H9 (cell line): ENCODE results near the gene CSMD2. TPM values are rescaled to one million over a fixed set of nuclear protein-coding genes. Genes with fewer than 3 reads are reported as not detected.

ENCODE experiments used
- DNase-seq: peaks from one replicate; pipeline ENCODE4 v3.0.0-alpha.2; 2017
- H2AFZ ChIP-seq: one replicate; pipeline ENCODE4 v1.6.1; 2013; ENCODE audit warnings: mild to moderate bottlenecking, low read length, control low read depth, moderate library complexity
- H2AK5ac ChIP-seq: 2 replicates; pipeline ENCODE4 v1.6.1; 2013; ENCODE audit warnings: low read length, control low read depth, mixed read lengths; ENCODE audit not compliant: insufficient read length
- H2BK120ac ChIP-seq: one replicate; pipeline ENCODE4 v1.6.1; 2013; ENCODE audit warnings: low read depth, mild to moderate bottlenecking, low read length, control low read depth, inconsistent platforms; ENCODE audit not compliant: poor library complexity, severe bottlenecking
- H2BK12ac ChIP-seq: 2 replicates; pipeline ENCODE4 v1.6.1; 2013; ENCODE audit warnings: low read length, control low read depth, mixed read lengths, low read depth; ENCODE audit not compliant: insufficient read length
- H2BK15ac ChIP-seq: 2 replicates; pipeline ENCODE4 v1.6.1; 2013; ENCODE audit warnings: low read depth, low read length, control low read depth
- H2BK20ac ChIP-seq: one replicate; pipeline ENCODE4 v1.6.1; 2013; ENCODE audit warnings: low read depth, mild to moderate bottlenecking, low read length, control low read depth, inconsistent platforms; ENCODE audit not compliant: poor library complexity, severe bottlenecking
- H2BK5ac ChIP-seq: 2 replicates; pipeline ENCODE4 v1.6.1; 2013; ENCODE audit warnings: low read length, control low read depth, mixed read lengths; ENCODE audit not compliant: insufficient read length
- H3K14ac ChIP-seq: 2 replicates; pipeline ENCODE4 v1.6.1; 2013; ENCODE audit warnings: low read length, control low read depth; ENCODE audit not compliant: insufficient read depth
- H3K18ac ChIP-seq: 2 replicates; pipeline ENCODE4 v1.6.1; 2013; ENCODE audit warnings: low read depth, mild to moderate bottlenecking, mixed read lengths, low read length, control low read depth; ENCODE audit not compliant: insufficient read length
- H3K23ac ChIP-seq: 2 replicates; pipeline ENCODE4 v1.6.1; 2013; ENCODE audit warnings: low read length, control low read depth, mixed read lengths, low read depth; ENCODE audit not compliant: insufficient read length
- H3K23me2 ChIP-seq: 2 replicates; pipeline ENCODE4 v1.6.1; 2013; ENCODE audit warnings: low read depth, mild to moderate bottlenecking, mixed read lengths, low read length, control low read depth; ENCODE audit not compliant: insufficient read length, poor library complexity, severe bottlenecking
- H3K27ac ChIP-seq: 2 replicates; pipeline ENCODE4 v1.5.1; 2013; ENCODE audit warnings: low read length, control low read depth, mixed read lengths, low read depth; ENCODE audit not compliant: insufficient read length
- H3K27me3 ChIP-seq: 2 replicates; pipeline ENCODE4 v1.6.1; 2013; ENCODE audit warnings: low read length, control low read depth, inconsistent platforms; ENCODE audit not compliant: insufficient read depth
- H3K4ac ChIP-seq: 2 replicates; pipeline ENCODE4 v1.6.1; 2013; ENCODE audit warnings: low read depth, mild to moderate bottlenecking, control low read depth, inconsistent platforms, low read length, moderate library complexity
- H3K4me1 ChIP-seq: 2 replicates; pipeline ENCODE4 v1.6.1; 2013; ENCODE audit warnings: low read length, control low read depth, inconsistent platforms; ENCODE audit not compliant: insufficient read depth
- H3K4me2 ChIP-seq: 2 replicates; pipeline ENCODE4 v1.6.1; 2013; ENCODE audit warnings: low read length, control low read depth, mixed read lengths; ENCODE audit not compliant: insufficient read length, insufficient read depth
- H3K56ac ChIP-seq: 2 replicates; pipeline ENCODE4 v1.6.1; 2013; ENCODE audit warnings: low read depth, mild to moderate bottlenecking, mixed read lengths, low read length, control low read depth; ENCODE audit not compliant: insufficient read length
- H3K79me1 ChIP-seq: 2 replicates; pipeline ENCODE4 v1.6.1; 2013; ENCODE audit warnings: low read depth, mild to moderate bottlenecking, moderate library complexity, low read length, control low read depth, inconsistent platforms; ENCODE audit not compliant: insufficient read depth, poor library complexity, severe bottlenecking
- H3K79me2 ChIP-seq: 2 replicates; pipeline ENCODE4 v1.6.1; 2013; ENCODE audit warnings: low read length, control low read depth, inconsistent platforms; ENCODE audit not compliant: insufficient read depth
- H3K9ac ChIP-seq: 2 replicates; pipeline ENCODE4 v1.6.1; 2013; ENCODE audit warnings: low read length, control low read depth, mixed read lengths; ENCODE audit not compliant: insufficient read length; ENCODE audit errors: extremely low read depth
- H3K9me3 ChIP-seq: one replicate; pipeline ENCODE4 v1.6.1; 2013; ENCODE audit warnings: low read depth, low read length, inconsistent platforms; ENCODE audit not compliant: control insufficient read depth
- H3T11ph ChIP-seq: one replicate; pipeline ENCODE4 v1.6.1; 2013; ENCODE audit warnings: mild to moderate bottlenecking, low read length, control low read depth, inconsistent platforms
- H4K20me1 ChIP-seq: one replicate; pipeline ENCODE4 v1.6.1; 2013; ENCODE audit not compliant: control insufficient read depth, insufficient read length, insufficient read depth
- H4K5ac ChIP-seq: 2 replicates; pipeline ENCODE4 v1.6.1; 2013; ENCODE audit warnings: low read depth, mild to moderate bottlenecking, mixed read lengths, low read length, control low read depth; ENCODE audit not compliant: insufficient read length
- H4K8ac ChIP-seq: replicated peaks from 2 replicates; pipeline ENCODE4 v1.6.1; 2013; ENCODE audit warnings: low read length, control low read depth, mixed read lengths, low read depth; ENCODE audit not compliant: insufficient read length
- H4K91ac ChIP-seq: 2 replicates; pipeline ENCODE4 v1.6.1; 2013; ENCODE audit warnings: low read depth, mild to moderate bottlenecking, moderate library complexity, mixed read lengths, low read length, control low read depth; ENCODE audit not compliant: insufficient read length
- H3K27ac Mint-ChIP-seq, 3 experiments: 2 replicates in 2 of 3; 3 replicates in 1 of 3; pipeline ENCODE4 v1.8.0; 2020 to 2021; ENCODE audit warnings: mixed read lengths in 3 of 3, mild to moderate bottlenecking in 1 of 3, moderate library complexity in 1 of 3
- H3K27me3 Mint-ChIP-seq: 2 replicates; pipeline ENCODE4 v1.8.0; 2021; ENCODE audit warnings: low read depth, mild to moderate bottlenecking, moderate library complexity, mixed read lengths
- H3K36me3 Mint-ChIP-seq, 3 experiments: 2 replicates in 2 of 3; 3 replicates in 1 of 3; pipeline ENCODE4 v1.8.0; 2020 to 2021; ENCODE audit warnings: low read depth in 3 of 3, mixed read lengths in 3 of 3; ENCODE audit not compliant: insufficient read depth in 1 of 3
- H3K4me1 Mint-ChIP-seq, 2 experiments: 2 replicates each; pipeline ENCODE4 v1.8.0; 2020; ENCODE audit warnings: mixed read lengths in 2 of 2
- H3K4me3 Mint-ChIP-seq, 2 experiments: 2 replicates in 1 of 2; 3 replicates in 1 of 2; pipeline ENCODE4 v1.8.0; 2020 to 2021; ENCODE audit warnings: mild to moderate bottlenecking in 2 of 2, mixed read lengths in 2 of 2, moderate library complexity in 1 of 2
- H3K9me3 Mint-ChIP-seq, 2 experiments: 2 replicates in 1 of 2; 3 replicates in 1 of 2; pipeline ENCODE4 v1.8.0; 2020; ENCODE audit warnings: mild to moderate bottlenecking in 2 of 2, mixed read lengths in 2 of 2, moderate library complexity in 1 of 2
- CTCF ChIP-seq: fragments of 200-600 bp; sonication (generic); conservative IDR thresholded peaks from 3 replicates; pipeline ENCODE4 v1.8.0; 2021; ENCODE audit warnings: antibody characterized with exemption, mild to moderate bottlenecking
- WGBS: extraction: QIAGEN DNeasy Blood & Tissue Kit; methylation state at CpG from one replicate; pipeline ENCODE4 v1.1.7; 2013; ENCODE audit warnings: missing lambda C conversion rate, low lambda C conversion rate, mixed read lengths; ENCODE audit not compliant: insufficient read length; ENCODE audit errors: extremely low coverage; 5-methylcytosine and 5-hydroxymethylcytosine counted together
- total RNA-seq: library from RNA; stranded (reverse); gene quantifications from 2 replicates; pipeline ENCODE4 v1.2.1, GENCODE V29; 2021

CSMD2 gene
- total RNA-seq, 1 experiment from 2014 or later, result 6.4 TPM

GRCh38 chr1:34178072-34178471 is 13.0 kb upstream of the CSMD2 start:
- WGBS, result no CpG with 5 or more reads among the region's 2 CpGs
- no peak overlapping the region for H2AK5ac ChIP-seq
- no peak overlapping the region for H4K91ac ChIP-seq
- no peaks in the 10 kb centered on the region for H3K27me3 ChIP-seq
- no peaks in the 10 kb centered on the region for H3K36me3 Mint-ChIP-seq
- no peak overlapping the region for H3K27ac Mint-ChIP-seq
- H2AFZ ChIP-seq, result no peak overlapping the region
- no peak overlapping the region for H3K18ac ChIP-seq
- no peak overlapping the region for H4K5ac ChIP-seq
- no peak overlapping the region for H2BK5ac ChIP-seq
- H3K56ac ChIP-seq, result no peak overlapping the region
- H3K27ac ChIP-seq, result no peak overlapping the region
- no peak for TF ChIP-seq CTCF
- H3K9ac ChIP-seq, result no peak overlapping the region
- no peak overlapping the region for H3K4ac ChIP-seq
- H3K14ac ChIP-seq, result no peak overlapping the region
- H2BK12ac ChIP-seq, result no peak overlapping the region
- H3K27me3 Mint-ChIP-seq, result peaks cover 12% of the 10 kb centered on the region
- no peaks in the 10 kb centered on the region for H3K9me3 Mint-ChIP-seq
- H3K23me2 ChIP-seq, result no peaks in the 10 kb centered on the region
- no peaks in the 10 kb centered on the region for H3K79me2 ChIP-seq
- H3K9me3 ChIP-seq, result no peaks in the 10 kb centered on the region
- no peak overlapping the region for H4K8ac ChIP-seq
- no peak overlapping the region for H2BK20ac ChIP-seq
- H3K4me2 ChIP-seq, result no peak overlapping the region
- H2BK15ac ChIP-seq, result no peak overlapping the region
- no peak overlapping the region for H3K4me3 Mint-ChIP-seq
- H3K79me1 ChIP-seq, result no peaks in the 10 kb centered on the region
- no peak overlapping the region for H2BK120ac ChIP-seq
- H3K4me1 ChIP-seq, result peaks cover 8% of the 10 kb centered on the region; the same call in 1 of the 2 replicates
- no peaks in the 10 kb centered on the region for H4K20me1 ChIP-seq
- H3T11ph ChIP-seq, result no peak overlapping the region
- H3K4me1 Mint-ChIP-seq, result peaks cover 31 to 39% of the 10 kb centered on the region in 2 experiments
- H3K23ac ChIP-seq, result no peak overlapping the region
- no peak for DNase-seq
